Superior temporal gyrus (tissue), 1 donor: Measurements from ENCODE around the gene CFAP299.
"Not testable (repeated sequence)": the region's sequence is repeated elsewhere in the genome, so short reads cannot be mapped to it uniquely, and the experiment has no call there.

ENCODE experiments used
- DNase-seq: peaks from one replicate; pipeline ENCODE4 v3.0.0-alpha.2; 2016; ENCODE audit errors: extremely low spot score

Gene CFAP299

DNA sequence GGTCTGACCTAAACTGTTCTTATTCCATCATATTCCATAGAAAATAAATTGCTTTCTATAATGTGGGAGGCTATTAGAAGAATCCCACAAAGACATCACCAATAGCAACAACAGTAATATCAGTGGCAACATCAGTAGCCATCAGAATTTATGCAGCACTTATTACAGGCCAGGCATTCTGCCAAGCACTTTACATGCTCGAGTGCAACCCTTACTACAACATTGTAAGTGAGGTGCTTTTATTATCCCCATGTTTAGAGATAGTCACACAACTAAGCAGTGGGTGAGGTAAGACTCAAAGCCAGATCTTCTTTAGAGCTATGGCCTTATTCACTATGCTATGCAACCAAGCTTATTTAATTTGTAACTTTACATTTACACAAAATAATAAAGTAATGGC is 377.9 kb downstream of the CFAP299 start:
- no peak for DNase-seq

DNA sequence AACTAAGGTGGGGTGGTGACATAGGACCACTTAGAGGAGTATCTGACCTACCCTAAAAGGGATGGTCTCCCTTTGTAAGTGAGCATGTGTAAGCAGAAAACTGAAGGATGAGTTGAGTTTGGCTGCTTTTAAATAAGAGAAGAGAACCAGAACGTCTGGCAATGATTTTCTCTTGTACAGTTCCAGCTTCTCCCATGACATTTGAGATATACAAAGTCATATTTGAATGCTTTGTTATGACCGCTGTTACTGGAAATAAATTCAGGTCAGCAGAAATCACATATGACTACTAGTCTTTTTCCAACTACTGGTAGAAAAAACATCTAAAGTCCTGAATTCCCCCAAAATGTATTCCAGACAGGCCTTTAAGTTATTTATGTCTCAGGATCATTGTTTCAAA is 381.7 kb downstream of the CFAP299 start:
- no peak for DNase-seq

DNA sequence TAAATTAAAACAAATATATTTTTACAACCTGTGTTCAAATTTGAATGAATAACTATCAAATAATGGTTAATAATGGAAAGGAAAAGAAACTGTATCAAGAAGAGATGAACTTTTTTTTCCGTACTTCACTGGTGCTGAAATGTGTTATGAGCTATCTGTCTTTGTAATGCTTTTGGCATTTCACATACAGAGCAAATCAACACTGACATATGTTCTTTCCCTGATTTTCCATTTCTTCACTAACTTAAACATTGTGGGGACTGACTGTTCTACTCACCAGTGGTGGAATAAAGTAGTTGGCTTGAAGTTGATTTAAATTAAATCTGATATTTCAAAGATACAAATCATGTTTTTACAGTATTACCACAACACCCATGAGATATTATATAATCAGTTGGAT is 390.9 kb downstream of the CFAP299 start:
- no peak for DNase-seq

DNA sequence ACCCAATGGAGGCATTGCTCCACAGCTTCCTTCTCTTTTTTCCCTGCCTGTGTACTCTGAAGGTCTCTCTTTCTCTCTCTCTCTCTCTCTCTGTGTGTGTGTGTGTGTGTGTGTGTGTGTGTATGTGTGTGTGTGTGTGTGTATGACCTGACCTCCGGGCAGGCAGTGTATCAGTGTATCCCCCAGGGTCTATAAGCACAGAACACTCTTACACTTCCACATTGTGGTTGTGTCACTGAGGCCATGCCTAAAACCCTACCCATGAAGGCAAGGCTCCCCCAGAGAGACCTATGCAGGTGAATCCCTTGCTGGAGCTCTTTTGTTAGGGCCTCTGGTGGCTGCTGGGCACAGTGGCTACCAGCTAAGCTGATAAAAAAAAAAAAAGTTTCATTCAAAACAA is 394.6 kb downstream of the CFAP299 start:
- no peak for DNase-seq

DNA sequence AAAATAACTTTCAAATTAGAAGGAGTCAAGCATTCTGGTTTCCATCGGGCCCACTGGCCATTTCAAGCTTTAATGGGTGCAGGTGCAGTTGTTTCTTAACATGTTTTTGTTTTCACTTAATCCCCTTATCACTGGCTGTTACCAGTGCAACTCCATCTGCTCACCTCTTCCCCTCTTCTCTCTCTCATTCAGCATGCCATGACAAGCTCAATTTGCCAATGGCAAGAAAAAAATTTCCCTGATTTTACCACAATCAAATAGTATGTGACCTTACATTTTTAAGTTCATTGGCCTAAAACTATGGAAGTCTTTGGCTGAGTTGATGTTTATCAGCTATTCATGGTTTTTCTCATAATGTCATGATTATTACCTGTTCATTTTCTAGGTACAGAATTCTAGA is 395.9 kb downstream of the CFAP299 start:
- DNase-seq = no peak

DNA sequence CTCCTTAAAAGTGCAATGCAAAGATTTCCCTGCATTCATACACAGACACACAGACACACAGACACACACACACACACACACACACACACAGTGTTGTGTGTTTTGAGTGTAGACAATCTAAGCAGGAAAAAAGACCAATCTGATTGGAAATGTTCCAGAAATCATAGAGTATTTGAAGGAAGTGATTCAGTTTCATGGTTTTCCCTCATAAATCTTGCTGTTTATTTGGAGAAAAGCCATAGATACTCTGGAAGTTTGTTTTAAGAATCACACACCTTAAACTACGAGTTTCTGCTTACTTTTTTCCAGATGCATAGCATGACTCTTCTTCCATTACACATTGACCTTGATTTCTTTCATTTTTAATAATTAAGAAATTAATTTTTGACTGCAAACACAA is 396.5 kb downstream of the CFAP299 start:
- DNase-seq = no peak

DNA sequence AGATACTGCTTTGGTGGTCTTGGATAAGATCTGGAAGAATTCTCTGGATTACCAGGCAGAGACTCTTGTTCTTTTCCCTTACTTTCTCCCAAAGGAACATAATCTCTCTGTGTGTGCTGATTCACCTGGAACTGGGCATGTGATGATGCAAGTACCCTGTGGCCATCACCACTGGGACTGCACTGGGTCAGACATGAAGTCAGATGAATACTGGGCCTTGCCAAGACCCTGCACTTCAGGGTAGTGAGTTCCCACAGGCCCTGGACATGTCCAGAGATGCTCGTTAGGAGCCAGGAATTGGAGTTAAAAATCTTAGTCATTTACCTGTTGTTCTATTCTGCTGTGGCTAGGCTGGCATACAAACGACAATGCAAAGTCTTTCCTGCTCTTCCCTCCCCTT is 404.8 kb downstream of the CFAP299 start:
- no peak for DNase-seq

DNA sequence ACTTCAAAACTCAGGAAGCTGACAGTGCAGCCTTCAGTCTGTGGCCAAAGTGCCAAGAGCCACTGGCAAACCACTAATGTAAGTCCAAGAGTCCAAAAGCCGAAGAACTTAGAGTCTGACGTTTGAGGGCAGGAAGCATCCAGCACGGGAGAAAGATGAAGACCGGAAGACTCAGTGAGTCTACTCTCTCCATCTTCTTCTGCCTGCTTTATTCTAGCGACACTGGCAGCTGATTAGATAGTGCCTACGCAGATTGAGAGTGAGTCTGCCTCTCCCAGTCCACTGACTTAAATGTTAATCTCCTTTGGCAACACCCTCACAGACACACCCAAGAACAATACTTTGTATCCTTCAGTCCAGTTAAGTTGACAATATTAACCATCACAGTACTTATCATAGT is 414.0 kb downstream of the CFAP299 start:
- not testable (repeated sequence) for DNase-seq

DNA sequence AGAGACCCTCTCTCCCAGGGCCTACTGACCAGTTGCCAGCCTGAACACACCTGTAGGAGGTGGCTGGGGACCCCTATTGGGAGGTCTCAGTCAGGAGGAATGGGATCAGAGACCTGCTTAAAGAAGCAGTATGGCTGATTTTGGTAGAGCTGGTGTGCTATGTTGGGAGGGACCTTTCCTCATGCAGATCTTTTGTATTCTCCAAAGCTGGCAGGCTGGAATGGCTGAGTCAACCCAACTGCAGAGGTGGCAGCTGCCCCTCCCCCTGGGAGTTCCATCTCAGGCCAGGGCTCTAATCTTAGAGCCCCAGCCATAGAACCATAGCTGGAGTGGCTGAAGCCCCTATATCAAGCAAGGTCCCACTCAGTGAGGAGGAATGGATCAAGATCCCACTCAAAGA is 415.7 kb downstream of the CFAP299 start:
- no peak for DNase-seq

DNA sequence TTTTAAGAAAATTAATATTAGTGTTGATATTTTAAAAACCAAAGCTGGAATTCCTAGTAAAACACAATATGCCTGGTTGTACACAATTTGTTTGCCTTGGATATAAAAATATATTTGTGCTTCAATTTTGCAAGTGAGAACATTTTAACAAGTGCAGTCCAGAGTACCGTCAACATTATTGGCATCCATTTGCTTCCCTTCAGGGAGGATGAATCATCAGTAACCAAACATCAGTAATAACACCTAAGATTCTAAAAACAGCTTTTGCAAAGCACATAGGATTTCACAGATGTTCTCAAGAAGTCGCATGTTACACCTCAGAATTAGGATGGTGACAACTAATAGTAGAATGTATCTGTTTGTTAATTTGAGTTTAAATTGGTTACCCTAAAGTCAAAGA is 432.4 kb downstream of the CFAP299 start:
- no peak for DNase-seq

DNA sequence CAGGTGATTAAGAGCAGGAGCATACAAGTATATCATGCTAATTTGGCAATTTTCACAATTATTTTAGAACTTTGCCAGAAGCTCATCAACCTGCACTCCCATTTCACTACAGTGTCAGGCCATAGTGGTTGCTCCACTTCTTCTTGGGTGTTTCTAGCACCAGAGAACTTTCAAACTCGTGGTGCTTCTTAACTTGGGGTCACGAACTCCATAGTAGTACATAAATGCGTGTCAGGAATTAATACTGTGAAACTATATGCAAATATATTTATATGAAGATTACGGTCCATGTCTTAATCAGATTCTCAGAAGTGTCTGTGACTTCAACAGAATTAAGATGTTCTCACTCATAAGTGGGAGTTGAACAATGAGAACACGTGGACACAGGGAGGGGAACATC is 440.6 kb downstream of the CFAP299 start:
- DNase-seq = no peak

DNA sequence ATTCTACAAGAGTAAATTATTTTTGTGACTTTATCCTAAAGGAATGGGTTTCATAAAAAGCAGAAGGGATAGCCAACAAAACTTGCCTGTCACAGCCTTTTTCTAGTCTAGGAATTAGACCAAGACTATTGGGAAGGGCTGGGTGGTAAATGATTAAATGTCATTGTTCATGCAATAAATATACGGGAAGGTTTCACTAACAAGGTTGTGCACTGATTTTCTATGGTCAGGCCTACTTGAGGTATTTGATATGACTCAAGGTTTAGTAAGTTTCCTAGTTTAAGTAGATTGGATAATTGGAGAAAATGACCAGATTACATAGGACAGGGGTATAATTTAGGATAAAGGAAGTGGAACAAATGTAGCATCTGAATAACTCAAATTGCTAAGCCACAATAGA is 445.9 kb downstream of the CFAP299 start:
- no peak for DNase-seq

DNA sequence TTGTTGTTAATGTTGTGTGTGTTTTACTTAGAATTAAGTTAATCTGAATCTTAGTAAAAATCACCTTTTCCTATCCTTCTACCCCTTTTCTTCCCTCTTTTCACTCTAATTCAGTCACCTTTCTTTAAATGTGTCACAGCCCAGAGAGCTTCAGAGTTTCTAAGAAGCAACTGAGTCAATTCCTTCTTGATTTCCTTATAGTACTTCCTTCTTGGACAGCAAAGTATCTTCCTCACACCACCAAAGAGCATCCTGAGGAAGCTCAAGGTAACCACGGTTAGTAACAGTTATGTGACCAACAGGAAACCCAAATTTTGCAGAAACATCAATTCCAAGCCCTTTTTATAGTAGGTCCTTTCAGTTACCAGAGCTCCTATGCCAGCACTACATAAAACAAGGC is 451.8 kb downstream of the CFAP299 start:
- no peak for DNase-seq

DNA sequence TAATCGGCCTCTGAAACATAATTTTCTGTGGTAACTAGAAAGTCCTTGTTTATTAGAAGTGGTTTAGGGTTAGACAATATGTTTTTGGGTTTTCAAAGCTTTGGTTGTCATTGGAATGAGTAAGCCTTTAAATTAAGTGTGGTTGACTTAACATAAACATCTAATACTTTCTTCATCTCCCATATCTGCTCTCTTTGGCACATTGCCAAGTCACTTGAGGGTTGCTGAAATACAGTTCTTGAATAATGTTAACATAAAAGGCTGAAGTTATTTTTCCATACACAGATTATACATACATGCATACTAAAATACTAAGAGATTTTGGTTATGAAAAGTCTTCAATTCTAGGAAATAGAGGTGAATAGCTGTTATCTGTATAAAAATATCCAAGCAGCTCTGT is 453.3 kb downstream of the CFAP299 start:
- no peak for DNase-seq

DNA sequence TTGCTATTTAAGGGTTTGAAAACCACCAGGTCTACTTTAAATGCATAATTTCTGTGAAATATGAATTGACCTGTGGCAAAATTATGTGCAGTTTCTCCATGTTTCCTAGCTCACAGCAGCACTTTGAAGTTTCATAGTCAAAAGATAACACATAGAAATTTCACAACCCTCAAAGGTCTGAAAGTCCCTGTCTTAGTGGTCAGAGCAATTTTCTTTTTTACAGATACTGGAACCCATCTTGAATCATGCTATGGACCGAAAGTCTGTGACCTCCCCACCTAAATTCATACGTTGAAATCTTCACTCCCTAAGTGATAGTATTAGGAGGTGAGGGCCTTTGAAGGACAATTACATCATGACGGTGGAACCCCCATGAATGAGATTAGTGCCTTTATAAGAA is 454.6 kb downstream of the CFAP299 start:
- no peak for DNase-seq

DNA sequence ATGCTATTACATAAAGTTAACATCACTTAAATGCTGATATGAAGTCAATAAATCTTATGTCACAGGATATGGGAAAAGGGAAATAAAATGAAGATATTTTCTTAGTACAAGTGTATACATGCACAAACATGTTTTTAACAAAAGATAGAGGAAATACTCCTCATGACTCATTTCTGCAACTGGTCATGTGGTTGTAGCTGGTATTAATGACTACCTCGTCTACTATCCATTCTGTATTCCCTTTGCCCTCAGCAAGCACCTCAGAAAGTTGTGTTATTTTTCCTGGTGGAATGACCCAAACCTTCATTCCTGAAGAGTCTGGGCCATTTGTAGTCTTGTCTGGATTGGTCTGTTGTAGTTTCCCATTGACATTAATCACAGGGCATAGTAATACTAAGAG is 458.1 kb downstream of the CFAP299 start:
- not testable (repeated sequence) for DNase-seq

DNA sequence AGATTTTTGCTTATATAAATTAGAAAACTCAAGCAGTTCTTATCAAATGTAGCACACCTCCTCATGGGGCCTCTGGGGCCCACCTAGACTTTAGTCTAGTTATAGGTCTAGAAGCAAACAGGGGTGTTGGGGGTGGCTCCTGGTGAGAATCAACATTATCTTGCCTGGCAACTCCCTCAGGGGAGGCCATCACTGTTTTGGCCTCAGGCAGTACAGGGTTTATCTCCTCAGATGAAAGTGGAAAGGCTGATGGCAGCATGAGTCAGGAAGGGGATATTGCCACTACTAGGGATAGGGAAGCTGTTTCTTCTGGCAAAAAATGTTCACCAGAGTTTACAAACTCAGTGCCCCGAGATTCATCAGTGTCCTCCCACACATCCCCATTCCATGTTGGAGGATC is 462.6 kb downstream of the CFAP299 start:
- no peak for DNase-seq

DNA sequence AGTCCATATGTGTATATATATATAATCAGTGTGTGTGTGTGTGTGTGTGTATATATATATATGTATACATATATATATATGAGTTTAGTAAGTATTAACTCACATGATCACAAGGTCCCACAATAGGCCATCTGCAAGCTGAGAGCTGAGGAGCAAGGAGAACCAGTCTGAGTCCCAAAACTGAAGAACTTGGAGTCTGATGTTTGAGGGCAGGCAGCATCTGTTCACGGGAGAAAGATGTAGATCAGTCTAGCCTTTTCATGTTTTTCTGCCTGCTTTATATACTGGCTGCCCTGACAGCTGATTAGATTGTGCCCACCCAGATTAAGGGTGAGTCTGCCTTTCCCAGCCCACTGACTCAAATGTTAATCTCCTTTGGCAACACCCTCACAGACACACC is 465.2 kb downstream of the CFAP299 start:
- not testable (repeated sequence) for DNase-seq

DNA sequence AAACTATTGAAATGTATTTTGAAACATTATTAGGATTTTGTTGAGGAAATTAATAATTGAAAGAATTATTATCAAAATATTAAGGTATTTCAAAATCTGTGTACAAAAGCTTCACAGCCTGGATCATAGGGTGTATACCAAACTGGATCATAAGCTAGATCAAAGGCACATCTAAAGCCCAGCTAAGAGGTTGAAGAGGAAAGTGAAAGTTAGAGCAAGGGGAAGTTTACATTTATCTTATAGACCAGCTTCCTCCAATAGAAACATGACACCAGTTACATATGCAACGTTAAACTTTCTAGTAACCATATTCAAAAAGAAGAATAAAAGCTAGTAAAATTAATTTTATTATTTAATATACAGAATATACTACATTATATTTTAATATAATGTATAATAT is 467.8 kb downstream of the CFAP299 start:
- DNase-seq = no peak

DNA sequence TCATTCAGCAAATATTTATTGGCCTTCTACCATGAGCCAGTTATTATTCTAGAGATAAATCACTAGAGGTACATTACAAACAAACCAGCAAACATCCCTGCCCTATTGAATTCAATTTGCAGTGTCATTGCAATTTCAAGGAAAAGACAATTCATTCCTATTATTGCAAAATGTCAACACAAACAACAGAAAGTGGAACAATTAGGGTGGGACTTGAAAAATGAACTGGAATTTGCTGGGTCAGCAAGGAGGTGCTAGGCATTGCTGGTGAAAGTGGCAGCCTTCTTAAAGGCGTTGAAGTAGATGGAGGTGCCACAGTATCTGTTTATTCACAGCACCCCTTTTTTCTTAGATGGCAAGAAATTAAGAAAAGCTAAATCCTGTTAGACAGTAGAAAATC is 470.9 kb downstream of the CFAP299 start:
- no peak for DNase-seq

DNA sequence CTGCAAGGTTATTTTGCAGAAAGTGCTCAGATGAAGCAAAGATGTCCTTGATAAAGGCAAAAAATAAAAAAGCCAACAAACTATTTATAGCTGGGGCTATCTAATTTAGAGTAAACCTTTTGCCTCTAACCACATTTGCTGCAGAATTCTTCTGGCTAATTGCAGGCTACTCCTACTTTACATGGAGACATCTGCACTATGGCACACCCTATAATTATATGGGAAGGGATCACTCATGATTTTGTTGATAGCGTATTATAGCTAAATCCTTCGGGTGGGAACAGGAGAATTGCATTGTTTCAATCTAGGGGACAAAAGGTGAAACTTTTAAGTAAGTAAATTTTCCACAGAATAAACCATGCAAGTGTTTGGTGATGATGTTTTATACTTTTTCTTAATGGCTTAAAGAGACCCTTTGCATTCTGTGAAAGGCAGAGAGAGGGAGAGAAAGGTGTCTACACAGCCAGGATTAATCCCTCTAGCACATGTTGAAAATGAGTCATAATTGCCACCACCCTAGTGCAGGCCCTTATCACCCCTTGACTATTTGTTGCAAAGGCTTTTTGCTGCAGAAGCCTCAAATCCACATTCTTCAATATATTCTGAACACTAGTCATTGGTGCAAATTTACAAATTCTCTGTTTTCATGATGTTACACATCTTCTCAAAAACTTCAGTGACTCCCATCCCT is 473.7 kb downstream of the CFAP299 start:
- no peak for DNase-seq

DNA sequence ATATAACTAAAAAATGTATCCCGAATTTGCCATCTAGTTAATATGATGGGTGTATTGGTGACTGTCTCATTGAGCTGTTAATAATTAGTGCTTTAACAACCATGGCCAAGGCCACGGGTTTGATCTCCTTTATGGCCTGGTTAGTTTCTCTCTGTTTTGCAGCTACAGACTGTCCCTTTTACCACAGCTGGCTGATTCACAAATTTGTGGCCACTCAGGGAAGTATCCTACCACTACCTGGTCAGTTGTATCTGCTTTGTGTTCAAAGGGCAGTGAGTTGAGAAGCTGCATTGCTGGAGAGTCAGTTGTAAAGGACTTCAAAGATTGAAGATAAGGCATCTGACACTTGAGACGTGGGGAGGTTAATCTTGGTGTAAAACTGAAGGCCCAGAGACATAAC is 475.9 kb downstream of the CFAP299 start:
- DNase-seq = no peak

DNA sequence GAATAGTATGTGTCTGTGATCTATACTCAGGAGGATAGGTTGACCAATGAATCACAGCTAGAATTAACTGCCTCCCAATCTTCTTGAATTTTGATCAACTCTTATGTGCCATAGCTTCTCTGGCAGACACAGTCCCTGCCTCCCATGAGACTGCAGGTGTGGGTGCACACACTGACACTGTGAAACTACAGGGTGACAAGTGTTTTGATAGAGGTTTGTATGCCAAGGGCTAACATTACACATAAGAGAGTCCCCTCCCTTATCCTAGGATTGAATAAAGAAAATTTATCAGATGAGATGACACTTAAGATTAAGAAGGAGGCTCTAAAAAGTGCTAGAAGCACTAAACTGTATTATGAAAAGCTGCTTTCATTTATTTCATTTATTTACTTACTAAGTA is 476.6 kb downstream of the CFAP299 start:
- no peak for DNase-seq

DNA sequence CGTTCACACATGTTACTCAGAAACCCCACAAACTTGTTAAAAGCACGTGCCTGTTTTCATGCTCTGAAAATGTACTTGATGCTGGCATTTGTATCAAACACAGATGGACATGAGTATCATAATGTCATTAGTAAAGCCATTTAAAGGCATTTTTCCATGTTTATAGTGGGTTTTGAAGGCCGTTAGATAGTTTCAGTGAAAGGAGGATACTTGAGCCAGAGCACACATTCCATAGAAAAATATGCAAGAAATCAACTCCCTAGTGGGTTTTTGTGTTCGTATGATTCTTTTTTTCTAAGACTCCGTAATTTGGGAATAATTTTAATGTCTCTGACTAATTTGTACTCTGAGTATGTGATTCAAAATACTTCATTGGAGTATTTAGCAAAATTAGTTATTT is 478.7 kb downstream of the CFAP299 start:
- DNase-seq = no peak
